ENCODE data around the gene SFSWAP. TPM values are rescaled to one million over a fixed set of nuclear protein-coding genes. Genes with fewer than 3 reads are reported as not detected.

The SFSWAP gene
- total and polyA plus RNA-seq, 2 of the 13 experiments (the other 11 are each of a cell fraction or from before 2014, with no cell fraction given), result 17.1 to 27.7 TPM

DNA sequence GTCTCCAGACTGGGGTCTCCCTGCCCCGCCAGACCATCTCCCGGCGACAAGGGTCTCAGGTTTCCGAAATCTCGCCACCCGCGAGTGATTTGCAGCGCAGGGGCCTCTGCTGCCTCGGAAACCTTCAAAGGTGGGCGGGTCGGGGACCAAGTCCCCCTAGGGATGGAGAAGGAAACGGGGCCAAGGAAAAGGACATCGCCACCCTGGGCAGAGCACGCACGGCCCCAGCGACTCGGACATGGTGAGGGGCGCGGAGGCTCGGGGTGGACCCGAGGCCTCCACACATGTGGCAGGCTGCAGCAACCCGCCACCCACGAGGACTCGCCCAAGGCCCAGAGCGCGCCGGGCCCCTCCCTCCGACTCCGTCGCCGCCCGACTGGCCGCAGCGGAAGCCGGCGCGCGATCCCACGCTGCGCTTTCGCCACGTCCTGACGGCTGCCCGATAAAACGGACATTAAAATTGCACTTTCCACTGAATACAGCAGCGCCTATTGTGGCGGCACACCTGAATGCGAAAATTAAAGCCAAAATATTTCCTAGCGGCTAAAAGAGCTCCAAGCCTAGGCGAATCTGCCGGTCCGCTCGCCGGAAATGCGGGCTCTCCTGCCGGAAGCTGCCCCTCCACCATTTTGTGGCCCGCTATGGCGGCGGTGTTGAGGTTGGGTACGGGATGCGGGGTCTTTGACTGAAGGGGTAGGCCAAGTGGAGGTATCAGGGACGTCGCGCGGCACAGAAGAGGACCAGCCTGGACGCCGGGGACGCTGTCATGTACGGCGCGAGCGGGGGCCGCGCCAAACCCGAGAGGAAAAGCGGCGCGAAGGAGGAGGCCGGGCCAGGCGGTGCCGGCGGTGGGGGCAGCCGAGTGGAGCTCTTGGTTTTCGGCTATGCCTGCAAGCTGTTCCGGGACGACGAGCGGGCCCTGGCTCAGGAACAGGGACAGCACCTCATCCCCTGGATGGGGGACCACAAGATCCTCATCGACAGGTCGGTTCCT is at the start of gene SFSWAP (continued):
- peak; percentile 23; the same call in 1 of the 2 replicates for TF ChIP-seq ETV6 (CRISPR knock-in tag; conservative IDR thresholded peaks at IDR 0.05)
- TF ChIP-seq CENPX (CRISPR knock-in tag; IDR thresholded peaks at IDR 0.05), result no peak
- no peak for TF ChIP-seq FOXA1 (IDR thresholded peaks at IDR 0.05)
- 0 out of 2 replicates have a peak, but pooled peaks have one; percentile 9 for TF ChIP-seq FOXA1 (CRISPR knock-in tag; IDR thresholded peaks at IDR 0.05)
- TF ChIP-seq KLF6 (CRISPR knock-in tag; IDR thresholded peaks at IDR 0.05), result no peak; the same call in 1 of the 2 replicates
- TF ChIP-seq CBX2 (IDR thresholded peaks at IDR 0.05; ENCODE audit: low read depth, low read length), result no peak
- 0 out of 2 replicates have a peak, but pooled peaks have one; percentile 43 for TF ChIP-seq CBX2 (CRISPR knock-in tag; IDR thresholded peaks at IDR 0.05; ENCODE audit: low read depth)
- peak; percentile 94; the same call in 1 of the 2 replicates for TF ChIP-seq HOXA3 (CRISPR knock-in tag; IDR thresholded peaks at IDR 0.05)
- no peak for TF ChIP-seq NR2F6 (IDR thresholded peaks at IDR 0.05)
- no peak; the same call in 1 of the 2 replicates for TF ChIP-seq NR2F6 (CRISPR knock-in tag; IDR thresholded peaks at IDR 0.05)
- TF ChIP-seq ZNF317 (CRISPR knock-in tag; IDR thresholded peaks at IDR 0.05), result peak; percentile 70; the same call in 1 of the 2 replicates
- TF ChIP-seq RFX3 (CRISPR knock-in tag; IDR thresholded peaks at IDR 0.05), result no peak
- TF ChIP-seq POGZ (CRISPR knock-in tag; IDR thresholded peaks at IDR 0.05), result peak; percentile 63; the same call in 1 of the 2 replicates
- 0 out of 2 replicates have a peak, but pooled peaks have one; percentile 54 for TF ChIP-seq ZNF101 (CRISPR knock-in tag; IDR thresholded peaks at IDR 0.05; ENCODE audit: borderline replicate concordance, low read depth)
- TF ChIP-seq ZNF737 (CRISPR knock-in tag; IDR thresholded peaks at IDR 0.05; ENCODE audit: borderline replicate concordance), result no peak; the same call in none of the 2 replicates
- TF ChIP-seq, protein P1, sequence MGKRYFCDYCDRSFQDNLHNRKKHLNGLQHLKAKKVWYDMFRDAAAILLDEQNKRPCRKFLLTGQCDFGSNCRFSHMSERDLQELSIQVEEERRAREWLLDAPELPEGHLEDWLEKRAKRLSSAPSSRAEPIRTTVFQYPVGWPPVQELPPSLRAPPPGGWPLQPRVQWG (CRISPR knock-in tag; IDR thresholded peaks at IDR 0.05; ENCODE audit: borderline replicate concordance, low read depth), result 0 out of 2 replicates have a peak, but pooled peaks have one; percentile 38
- 0 out of 2 replicates have a peak, but pooled peaks have one; percentile 40 for TF ChIP-seq ZNF33A (CRISPR knock-in tag; IDR thresholded peaks at IDR 0.05; ENCODE audit: borderline replicate concordance)
- TF ChIP-seq FOSL2 (CRISPR knock-in tag; IDR thresholded peaks at IDR 0.05), result peak; percentile 6; the same call in 1 of the 2 replicates
- peak; percentile 35; the same call in 1 of the 2 replicates for TF ChIP-seq ZNF776 (CRISPR knock-in tag; IDR thresholded peaks at IDR 0.05)
- TF ChIP-seq ZFX (CRISPR knock-in tag; IDR thresholded peaks at IDR 0.05; ENCODE audit: low read depth), result peak; percentile 98
- TF ChIP-seq, protein P2, sequence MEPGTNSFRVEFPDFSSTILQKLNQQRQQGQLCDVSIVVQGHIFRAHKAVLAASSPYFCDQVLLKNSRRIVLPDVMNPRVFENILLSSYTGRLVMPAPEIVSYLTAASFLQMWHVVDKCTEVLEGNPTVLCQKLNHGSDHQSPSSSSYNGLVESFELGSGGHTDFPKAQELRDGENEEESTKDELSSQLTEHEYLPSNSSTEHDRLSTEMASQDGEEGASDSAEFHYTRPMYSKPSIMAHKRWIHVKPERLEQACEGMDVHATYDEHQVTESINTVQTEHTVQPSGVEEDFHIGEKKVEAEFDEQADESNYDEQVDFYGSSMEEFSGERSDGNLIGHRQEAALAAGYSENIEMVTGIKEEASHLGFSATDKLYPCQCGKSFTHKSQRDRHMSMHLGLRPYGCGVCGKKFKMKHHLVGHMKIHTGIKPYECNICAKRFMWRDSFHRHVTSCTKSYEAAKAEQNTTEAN (CRISPR knock-in tag; conservative IDR thresholded peaks at IDR 0.05), result no peak
- TF ChIP-seq SP1 (IDR thresholded peaks at IDR 0.05), result no peak
- TF ChIP-seq SP1 (CRISPR knock-in tag; IDR thresholded peaks at IDR 0.05), result no peak
- TF ChIP-seq, protein P3, sequence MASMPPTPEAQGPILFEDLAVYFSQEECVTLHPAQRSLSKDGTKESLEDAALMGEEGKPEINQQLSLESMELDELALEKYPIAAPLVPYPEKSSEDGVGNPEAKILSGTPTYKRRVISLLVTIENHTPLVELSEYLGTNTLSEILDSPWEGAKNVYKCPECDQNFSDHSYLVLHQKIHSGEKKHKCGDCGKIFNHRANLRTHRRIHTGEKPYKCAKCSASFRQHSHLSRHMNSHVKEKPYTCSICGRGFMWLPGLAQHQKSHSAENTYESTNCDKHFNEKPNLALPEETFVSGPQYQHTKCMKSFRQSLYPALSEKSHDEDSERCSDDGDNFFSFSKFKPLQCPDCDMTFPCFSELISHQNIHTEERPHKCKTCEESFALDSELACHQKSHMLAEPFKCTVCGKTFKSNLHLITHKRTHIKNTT (CRISPR knock-in tag; IDR thresholded peaks at IDR 0.05), result no peak
- TF ChIP-seq ZC3H13 (CRISPR knock-in tag; IDR thresholded peaks at IDR 0.05), result peak; percentile 64; the same call in 1 of the 2 replicates
- TF ChIP-seq ZNF3 (CRISPR knock-in tag; IDR thresholded peaks at IDR 0.05), result no peak
- TF ChIP-seq, protein P4, sequence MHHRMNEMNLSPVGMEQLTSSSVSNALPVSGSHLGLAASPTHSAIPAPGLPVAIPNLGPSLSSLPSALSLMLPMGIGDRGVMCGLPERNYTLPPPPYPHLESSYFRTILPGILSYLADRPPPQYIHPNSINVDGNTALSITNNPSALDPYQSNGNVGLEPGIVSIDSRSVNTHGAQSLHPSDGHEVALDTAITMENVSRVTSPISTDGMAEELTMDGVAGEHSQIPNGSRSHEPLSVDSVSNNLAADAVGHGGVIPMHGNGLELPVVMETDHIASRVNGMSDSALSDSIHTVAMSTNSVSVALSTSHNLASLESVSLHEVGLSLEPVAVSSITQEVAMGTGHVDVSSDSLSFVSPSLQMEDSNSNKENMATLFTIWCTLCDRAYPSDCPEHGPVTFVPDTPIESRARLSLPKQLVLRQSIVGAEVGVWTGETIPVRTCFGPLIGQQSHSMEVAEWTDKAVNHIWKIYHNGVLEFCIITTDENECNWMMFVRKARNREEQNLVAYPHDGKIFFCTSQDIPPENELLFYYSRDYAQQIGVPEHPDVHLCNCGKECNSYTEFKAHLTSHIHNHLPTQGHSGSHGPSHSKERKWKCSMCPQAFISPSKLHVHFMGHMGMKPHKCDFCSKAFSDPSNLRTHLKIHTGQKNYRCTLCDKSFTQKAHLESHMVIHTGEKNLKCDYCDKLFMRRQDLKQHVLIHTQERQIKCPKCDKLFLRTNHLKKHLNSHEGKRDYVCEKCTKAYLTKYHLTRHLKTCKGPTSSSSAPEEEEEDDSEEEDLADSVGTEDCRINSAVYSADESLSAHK (CRISPR knock-in tag; IDR thresholded peaks at IDR 0.05; ENCODE audit: borderline replicate concordance), result no peak
